K562 treated with DMSO at 1 percent for 4 hours (cell line): ENCODE data around the gene TRPC5OS. TPM values are rescaled to one million over a fixed set of nuclear protein-coding genes. Genes with fewer than 3 reads are reported as not detected.

Experiments
- total RNA-seq: library from RNA; unstranded; fragments of 300-600 nt; gene quantifications from 2 replicates; pipeline ENCODE4 v1.2.3, GENCODE V29; 2022; ENCODE audit not compliant: insufficient read depth

The TRPC5OS gene
- not detected in 2 replicates for total RNA-seq

DNA sequence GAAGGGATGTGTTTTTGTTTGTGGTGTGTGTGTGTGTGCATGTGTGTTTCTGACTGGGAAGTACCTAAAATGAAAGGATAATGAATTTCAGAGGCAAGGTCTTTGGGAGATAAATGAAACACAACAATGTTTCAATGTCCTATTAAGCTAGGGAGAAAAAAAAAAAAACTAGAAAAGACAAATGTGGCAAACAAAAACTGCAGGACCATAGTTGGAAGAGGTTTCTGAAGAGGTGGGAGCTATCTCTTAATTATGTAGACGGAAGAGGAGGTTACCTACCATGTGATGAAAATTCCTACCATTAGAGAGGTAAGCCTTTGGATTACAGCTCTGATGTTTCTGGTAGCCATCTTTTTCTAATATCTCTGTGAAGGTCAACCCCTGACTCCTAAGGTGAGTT, at the start of gene TRPC5OS:
Gene TRPC5OS, plus strand, starts transcription at position 301 of the 400 bp plus-strand sequence. CDS start 25,669 bp downstream, outside the sequence.

Other genes with a start within 250 kb of the TRPC5OS start
- gene ALG13, start 195.0 kb upstream of the TRPC5OS start, total RNA-seq, result 18.7 and 26.7 TPM in 2 replicates
- gene TRPC5, start 206.6 kb downstream of the TRPC5OS start, total RNA-seq, result not detected in 2 replicates
- gene RTL4, start 206.8 kb downstream of the TRPC5OS start, total RNA-seq, result not detected in 2 replicates